ENCODE measurements around the gene NCOA5.

- no peak for TF ChIP-seq CTCF (optimal IDR thresholded peaks at IDR 0.05 in 1 of 3, IDR thresholded peaks at IDR 0.05 in 1 of 3, conservative IDR thresholded peaks at IDR 0.05 in 1 of 3; ENCODE audit: extremely low read depth in 1 of 3, insufficient read depth in 2 of 3, low read length in 3 of 3)
- TF ChIP-seq EZH2 (IDR thresholded peaks at IDR 0.05; ENCODE audit: low read length), result no peak
These were observed 33.0 kb upstream of the NCOA5 start for GRCh38 chr20:46122516-46123481.
